HG03565 (cell line): ENCODE measurements around the gene TRIP11.

Experiments used
- ATAC-seq: cut with Tn5 transposase; IDR thresholded peaks from one replicate; pipeline ENCODE4 v1.9.1; 2021; ENCODE audit warnings: mild to moderate bottlenecking, moderate library complexity; ENCODE audit not compliant: unreplicated experiment

Gene TRIP11

DNA sequence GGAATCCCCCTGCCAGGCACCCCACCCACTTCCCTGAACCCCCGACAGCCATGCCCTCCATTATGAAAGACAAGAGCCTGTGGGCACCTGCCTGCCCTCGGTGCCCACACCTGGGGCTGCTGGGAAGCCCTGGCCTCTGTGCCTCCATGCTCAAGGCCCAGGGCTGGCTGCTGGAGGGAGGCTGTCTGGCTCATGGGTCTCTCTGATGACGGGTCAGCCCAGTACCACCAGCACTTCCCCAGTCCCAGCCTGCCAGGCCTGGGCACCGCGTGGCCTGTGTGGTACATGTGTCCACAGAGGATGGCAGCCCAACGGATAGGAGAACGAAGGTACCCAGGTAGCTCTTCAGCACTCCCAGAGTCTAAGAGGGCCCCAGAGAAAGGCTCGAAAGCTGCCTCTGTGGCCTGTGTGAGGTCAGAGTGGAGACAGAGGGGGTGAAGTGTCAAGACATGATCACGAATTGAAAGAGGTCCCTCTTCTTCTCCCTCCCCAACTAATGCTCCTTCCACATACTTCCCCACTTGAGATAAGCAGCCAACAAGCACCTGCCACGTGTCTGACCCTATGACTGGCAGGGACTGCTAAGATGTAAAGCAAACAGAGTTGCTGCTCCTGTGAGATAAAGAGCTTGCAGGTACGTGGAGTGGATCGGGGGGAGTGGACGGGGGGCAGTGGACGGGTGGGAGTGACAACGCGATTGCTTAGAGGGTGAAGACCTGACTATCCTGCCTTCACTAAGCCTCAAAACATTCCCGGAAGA lies 113.5 kb downstream of the TRIP11 start:
- no peak for ATAC-seq

DNA sequence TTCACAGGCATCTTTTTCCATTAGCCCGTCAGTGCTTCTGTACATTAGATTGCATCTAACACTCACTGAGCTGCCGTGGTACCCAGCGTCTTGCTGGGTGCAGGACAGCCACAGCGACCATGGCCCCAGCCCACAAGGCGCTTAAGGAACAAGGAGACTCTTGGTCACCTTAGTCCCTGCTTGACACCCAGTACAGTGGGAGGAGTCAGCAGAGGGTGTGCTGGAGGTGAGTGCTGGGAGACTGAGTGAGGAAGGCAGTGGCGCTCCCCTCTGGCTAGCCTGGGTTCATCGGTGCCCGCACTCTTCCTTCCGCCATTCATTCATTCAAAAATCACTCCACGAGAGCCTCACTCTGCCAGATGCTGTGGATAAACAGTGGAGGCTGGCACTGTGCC lies 114.1 kb downstream of the TRIP11 start:
- ATAC-seq: no peak

DNA sequence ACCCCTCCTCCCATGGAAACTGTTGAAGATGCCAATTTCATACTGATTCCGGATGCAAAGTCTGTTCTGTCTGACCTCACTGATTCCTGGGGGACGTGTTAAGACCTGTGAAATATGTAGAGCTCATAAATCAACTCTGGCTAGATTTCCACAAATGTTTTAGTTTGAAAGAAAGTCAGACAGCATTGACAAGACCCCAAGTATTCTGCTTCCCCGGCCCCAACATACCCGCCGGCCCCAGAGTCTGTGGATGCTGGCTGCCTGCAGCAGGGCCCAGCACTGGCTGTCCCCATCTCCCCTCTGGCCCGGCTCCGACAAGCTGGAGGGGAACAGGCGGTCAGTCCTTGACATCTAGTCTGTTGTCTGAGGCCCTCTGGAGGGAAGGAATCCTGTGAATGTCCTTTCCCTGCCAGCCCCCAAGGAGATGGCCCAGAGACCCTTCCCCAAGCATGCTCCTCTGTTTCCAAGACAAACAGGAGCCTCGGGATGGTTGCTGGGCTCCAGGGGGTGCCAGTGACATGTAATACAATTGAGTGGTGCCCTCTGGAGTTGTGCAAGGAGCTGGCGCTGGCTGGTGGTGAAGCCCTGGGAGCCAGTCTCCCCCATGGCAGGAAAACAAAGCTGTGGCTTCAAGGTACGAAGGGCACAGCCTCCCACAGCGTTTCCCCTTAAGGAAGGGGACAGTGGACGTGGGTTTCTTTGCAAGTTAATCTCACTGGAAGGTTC lies 114.7 kb downstream of the TRIP11 start:
- ATAC-seq: no peak

DNA sequence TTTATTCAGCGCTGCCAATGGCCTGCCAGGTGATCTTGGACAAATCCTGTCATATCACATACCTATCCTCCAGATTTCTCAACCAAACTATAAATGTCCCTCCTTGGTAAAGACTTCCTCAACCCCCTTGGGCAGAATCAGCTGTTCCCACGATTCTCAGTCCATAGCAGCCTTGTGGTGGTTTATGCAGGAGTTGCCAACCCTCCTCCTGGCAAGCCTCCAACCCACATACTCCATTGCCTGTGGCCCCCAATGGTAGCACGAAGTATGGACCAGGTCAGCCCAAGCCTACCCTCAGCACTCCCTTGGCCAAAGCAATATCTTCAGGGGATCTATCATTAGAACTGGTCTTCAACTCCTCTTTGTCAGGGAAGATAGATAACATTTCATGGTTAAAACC lies 119.3 kb downstream of the TRIP11 start:
- ATAC-seq: no peak

DNA sequence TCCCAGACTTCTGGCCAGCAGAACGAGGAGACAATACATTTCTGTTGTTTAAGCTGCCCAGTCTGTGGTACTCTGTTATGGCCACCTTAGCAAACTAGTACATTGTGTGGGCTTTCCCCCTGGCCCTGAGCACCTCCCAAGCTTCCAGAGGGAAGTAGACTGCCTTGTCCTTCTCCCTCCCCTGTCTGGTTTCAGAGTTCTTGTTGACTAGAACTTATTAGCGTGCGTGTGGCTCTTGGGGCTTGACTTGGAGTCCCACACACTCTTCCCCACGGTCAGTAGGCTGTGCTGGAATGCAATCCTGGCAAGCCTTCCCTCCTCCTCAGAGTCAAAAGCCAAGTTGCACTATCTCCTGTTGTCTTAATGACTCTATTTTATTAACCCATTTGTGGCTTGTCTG lies 120.0 kb downstream of the TRIP11 start:
- ATAC-seq: no peak

DNA sequence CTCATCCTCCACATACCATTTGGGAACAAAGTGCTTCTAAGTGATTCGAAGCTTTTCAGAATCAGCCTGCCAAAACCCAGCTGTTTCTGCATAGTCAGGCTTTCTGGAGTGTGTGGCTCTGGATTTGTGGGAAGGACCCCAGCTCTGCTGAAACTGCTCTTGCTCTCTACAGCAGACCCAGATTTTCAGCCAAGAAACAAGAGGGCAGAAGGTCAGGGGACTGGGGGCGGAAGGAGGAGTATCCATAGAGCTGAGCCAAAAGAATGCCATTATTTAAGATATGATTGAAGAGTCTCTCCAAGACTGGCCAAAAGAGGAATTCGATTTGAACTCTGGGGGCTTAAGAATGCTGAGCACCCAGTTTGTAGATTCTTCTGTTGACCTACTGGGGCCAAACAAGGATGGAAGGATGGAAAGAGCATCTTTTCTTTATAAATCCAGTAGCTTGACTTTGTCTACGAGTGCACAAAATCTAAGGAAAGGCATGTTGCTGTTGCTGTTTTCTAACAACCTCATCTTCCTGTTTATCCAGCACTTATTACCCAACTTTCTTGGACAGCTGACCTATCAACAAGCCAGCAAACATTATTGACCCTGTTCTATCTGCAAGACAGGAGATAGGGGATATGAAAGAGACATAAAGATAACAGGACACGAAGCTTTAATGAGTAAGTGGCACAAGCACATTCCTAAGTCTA lies 121.5 kb downstream of the TRIP11 start:
- no peak for ATAC-seq
